HCT116 (cell line): ENCODE results near the gene LHX8. TPM values are rescaled to one million over a fixed set of nuclear protein-coding genes. Genes with fewer than 3 reads are reported as not detected.

Experiments
- ATAC-seq: fragments of 200-7000 bp; cut with Tn5 transposase; 2 replicates; pipeline ENCODE4 v1.9.1; 2020; ENCODE audit warnings: mild to moderate bottlenecking, moderate library complexity
- BruUV-seq: library from RNA; stranded (reverse); fragments of 400-500 nt; replicated peaks from 2 replicates; lab custom pipeline; 2021; lab: Mats Ljungman, UMichigan
- CTCF ChIA-PET: fragments of 300-600 bp; sonication (Branson Sonifier 250); formaldehyde crosslinking; loops from one replicate; lab custom pipeline; 2021; ENCODE audit warnings: antibody characterized with exemption; lab: Charles Lee
- POLR2A ChIA-PET: fragments of 300-600, 350-600 bp; sonication (Branson Sonifier 250); formaldehyde crosslinking; loops from one replicate; lab custom pipeline; 2021; ENCODE audit warnings: antibody characterized with exemption; lab: Charles Lee
- RAD21 ChIA-PET, 2 experiments: fragments of 300-600 bp; sonication (Branson Sonifier 250); formaldehyde crosslinking; loops; one replicate each; lab custom pipeline; 2023; ENCODE audit warnings: low total read pairs in 2 of 2; ENCODE audit not compliant: uncharacterized antibody in 2 of 2, unreplicated experiment in 2 of 2, low non-redundant PET in 1 of 2; lab: Charles Lee
- DNase-seq: peaks from one replicate; pipeline ENCODE4 v3.0.0-alpha.2; 2010; ENCODE audit warnings: low read depth, low spot score
- H2AFZ ChIP-seq: fragments of 200-600 bp; shearing (Covaris generic), sonication (generic); 2 replicates; pipeline ENCODE4 v1.6.1; 2017; ENCODE audit warnings: low read depth, mixed run types, mixed read lengths, antibody characterized with exemption, low read length; ENCODE audit not compliant: poor library complexity, severe bottlenecking
- H3K27ac ChIP-seq: 2 replicates; pipeline ENCODE4 v1.5.1; 2012; ENCODE audit warnings: low read depth, low read length
- H3K27me3 ChIP-seq: fragments of 200-600 bp; sonication (generic); 2 replicates; pipeline ENCODE4 v1.6.1; 2016; ENCODE audit warnings: mixed run types, low read length, mixed read lengths; ENCODE audit not compliant: insufficient read depth
- H3K36me3 ChIP-seq, 2 experiments: fragments of 200-500 bp in 1 of 2; fragments of 200-600 bp in 1 of 2; sonication (Bioruptor generic) in 1 of 2; sonication (generic) in 1 of 2; 2 replicates each; pipeline versions ENCODE4 v1.5.1 to v1.6.1; 2014 to 2016; ENCODE audit warnings: low read length in 2 of 2, inconsistent platforms in 1 of 2, mixed read lengths in 1 of 2, mixed run types in 1 of 2; ENCODE audit not compliant: insufficient read depth in 2 of 2, control insufficient read depth in 1 of 2
- H3K4me1 ChIP-seq, 2 experiments: fragments of 200-600 bp in 1 of 2; sonication (generic) in 1 of 2; 2 replicates each; pipeline versions ENCODE4 v1.5.1 to v1.6.1; 2012 to 2017; ENCODE audit warnings: low read length in 2 of 2, inconsistent platforms in 1 of 2, mild to moderate bottlenecking in 1 of 2, mixed read lengths in 1 of 2, mixed run types in 1 of 2, moderate library complexity in 1 of 2; ENCODE audit not compliant: insufficient read depth in 2 of 2, control insufficient read depth in 1 of 2
- H3K4me2 ChIP-seq: fragments of 200-600 bp; sonication (generic); 2 replicates; pipeline ENCODE4 v1.6.1; 2017; ENCODE audit warnings: mixed run types, low read length, mixed read lengths
- H3K4me3 ChIP-seq, 2 experiments: fragments of 200-600 bp in 1 of 2; sonication (generic) in 1 of 2; replicated peaks in 1 of 2; 2 replicates each; pipeline ENCODE4 v1.5.1; 2011 to 2016; ENCODE audit warnings: low read length in 2 of 2, control low read depth in 1 of 2, low read depth in 1 of 2, mild to moderate bottlenecking in 1 of 2, mixed read lengths in 1 of 2, mixed run types in 1 of 2
- H3K79me2 ChIP-seq: fragments of 200-600 bp; sonication (generic); 2 replicates; pipeline ENCODE4 v1.6.1; 2017; ENCODE audit warnings: mild to moderate bottlenecking, mixed run types, low read length, moderate library complexity, mixed read lengths; ENCODE audit not compliant: insufficient read depth
- H3K9ac ChIP-seq: fragments of 200-600 bp; sonication (generic); 2 replicates; pipeline ENCODE4 v1.6.1; 2016; ENCODE audit warnings: low read length, mixed read lengths
- H3K9me2 ChIP-seq: fragments of 200-600 bp; sonication (generic), shearing (Covaris generic); 2 replicates; pipeline ENCODE4 v1.6.1; 2017; ENCODE audit warnings: mixed run types, mild to moderate bottlenecking, moderate library complexity; ENCODE audit not compliant: insufficient read depth
- H3K9me3 ChIP-seq, 2 experiments: fragments of 200-500 bp in 1 of 2; fragments of 200-600 bp in 1 of 2; sonication (Bioruptor generic) in 1 of 2; sonication (generic) in 1 of 2; 2 replicates each; pipeline ENCODE4 v1.6.1; 2014 to 2017; ENCODE audit warnings: low read length in 2 of 2, mixed read lengths in 2 of 2, inconsistent platforms in 1 of 2, low read depth in 1 of 2, mild to moderate bottlenecking in 1 of 2, mixed run types in 1 of 2, moderate library complexity in 1 of 2; ENCODE audit not compliant: control insufficient read depth in 1 of 2, insufficient read depth in 1 of 2
- H4K20me1 ChIP-seq: fragments of 200-600 bp; sonication (generic), shearing (Covaris generic); 2 replicates; pipeline ENCODE4 v1.6.1; 2017; ENCODE audit warnings: mixed run types, mild to moderate bottlenecking, moderate library complexity; ENCODE audit not compliant: insufficient read depth
- CBX3 ChIP-seq: IDR thresholded peaks from 2 replicates; pipeline ENCODE4 v1.6.1; 2012; ENCODE audit warnings: low read depth
- CEBPB ChIP-seq: IDR thresholded peaks from 2 replicates; pipeline ENCODE4 v1.6.1; 2012; ENCODE audit warnings: low read depth
- ELF1 ChIP-seq: IDR thresholded peaks from 2 replicates; pipeline ENCODE4 v1.6.1; 2012; ENCODE audit warnings: low read depth, borderline replicate concordance
- EZH2 ChIP-seq: fragments of 200-600 bp; sonication (generic); IDR thresholded peaks from 2 replicates; pipeline ENCODE4 v1.6.1; 2017; ENCODE audit warnings: antibody characterized with exemption, mixed run types
- EZH2phosphoT487 ChIP-seq: fragments of 200-600 bp; IDR thresholded peaks from 2 replicates; pipeline ENCODE4 v1.6.1; 2018; ENCODE audit warnings: antibody characterized with exemption, borderline replicate concordance
- FOSL1 ChIP-seq: IDR thresholded peaks from 2 replicates; pipeline ENCODE4 v1.6.1; 2012; ENCODE audit warnings: low read depth
- RAD21 ChIP-seq: IDR thresholded peaks from 2 replicates; pipeline ENCODE4 v1.6.1; 2012; ENCODE audit warnings: low read depth, mild to moderate bottlenecking
- SIN3A ChIP-seq: IDR thresholded peaks from 2 replicates; pipeline ENCODE4 v1.6.1; 2012; ENCODE audit warnings: low read depth
- SP1 ChIP-seq: IDR thresholded peaks from 2 replicates; pipeline ENCODE4 v1.6.1; 2012; ENCODE audit warnings: low read depth
- TCF7L2 ChIP-seq: IDR thresholded peaks from 2 replicates; pipeline ENCODE4 v1.7.0; 2011; ENCODE audit warnings: borderline replicate concordance, inconsistent platforms; ENCODE audit not compliant: insufficient read depth, insufficient read length; ENCODE audit errors: extremely low read depth
- YY1 ChIP-seq: IDR thresholded peaks from 2 replicates; pipeline ENCODE4 v1.6.1; 2011; ENCODE audit warnings: low read length, low read depth, moderate library complexity, mild to moderate bottlenecking; ENCODE audit not compliant: insufficient replicate concordance; ENCODE audit errors: extremely low read depth
- ZFX ChIP-seq: fragments of 450-650 bp; IDR thresholded peaks from 2 replicates; pipeline ENCODE4 v1.6.1; 2017
- ZNF274 ChIP-seq: fragments of 200-500 bp; sonication (Bioruptor generic); IDR thresholded peaks from 2 replicates; pipeline ENCODE4 v1.6.1; 2014; ENCODE audit warnings: mild to moderate bottlenecking, low read depth, low read length, inconsistent platforms
- intact Hi-C: fragments of 100-400 bp; cut with micrococcal nuclease; formaldehyde crosslinking; loops from 2 replicates; pipeline ENCODE4 v1.10.0; 2022
- total RNA-seq: library from RNA; stranded (reverse); gene quantifications from one replicate; pipeline ENCODE4 v1.2.1, GENCODE V29; 2021; ENCODE audit not compliant: unreplicated experiment
- TF ChIP-seq, protein P1 (sequence below): IDR thresholded peaks from 2 replicates; pipeline ENCODE4 v1.6.1; 2011; ENCODE audit warnings: mild to moderate bottlenecking, low read length, moderate library complexity; ENCODE audit not compliant: insufficient replicate concordance; ENCODE audit errors: extremely low read depth
- TF ChIP-seq, protein P2 (sequence below): IDR thresholded peaks from 2 replicates; pipeline ENCODE4 v1.6.1; 2012; ENCODE audit warnings: low read depth
- TF ChIP-seq, protein P3 (sequence below), 3 experiments: fragments of 200-600 bp in 1 of 3; sonication (generic) in 1 of 3; IDR thresholded peaks in 2 of 3; conservative IDR thresholded peaks in 1 of 3; 2 replicates each; pipeline ENCODE4 v1.5.1; 2012 to 2017; ENCODE audit warnings: low read depth in 2 of 3, low read length in 2 of 3, antibody characterized with exemption in 1 of 3, borderline replicate concordance in 1 of 3, control low read depth in 1 of 3, mild to moderate bottlenecking in 1 of 3, mixed read lengths in 1 of 3, mixed run types in 1 of 3, moderate library complexity in 1 of 3; ENCODE audit not compliant: insufficient read depth in 1 of 3
- TF ChIP-seq, protein P4 (sequence below): IDR thresholded peaks from 2 replicates; pipeline ENCODE4 v1.6.1; 2012

The LHX8 gene
- total RNA-seq, 1 experiment from 2014 or later = not detected

DNA sequence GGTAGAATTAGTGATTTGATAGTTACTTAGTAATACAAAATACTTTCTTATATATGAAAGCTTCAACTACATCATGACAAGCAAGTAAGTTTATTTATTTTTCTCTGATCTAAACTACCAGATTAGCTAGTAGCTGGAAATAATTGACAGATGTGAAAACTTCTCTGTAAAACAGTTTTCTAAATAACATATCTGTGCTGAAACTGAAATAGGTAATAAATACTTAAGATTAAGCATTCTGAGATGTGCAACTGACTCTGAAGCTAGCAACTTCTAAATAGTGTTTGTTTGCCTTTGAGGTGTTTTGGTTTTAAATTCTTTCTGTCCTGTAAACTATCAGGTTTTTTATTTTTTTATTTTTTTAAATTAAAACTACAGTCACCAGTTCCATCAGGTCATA is 18.5 kb upstream of the LHX8 start:
- Histone ChIP-seq H3K9me3 (no peaks in the 10 kb centered on the region), H3K9ac (no peak overlapping the region), H3K79me2 (no peaks in the 10 kb centered on the region), H3K4me1 (no peaks in the 10 kb centered on the region), H4K20me1 (no peaks in the 10 kb centered on the region), H3K9me2 (no peaks in the 10 kb centered on the region)
- DNase-seq = no peak
- ATAC-seq = no peak
- BruUV-seq = no TSS peak
- RAD21 ChIA-PET = no interaction called here
- CTCF ChIA-PET = no interaction called here
- TF ChIP-seq ZFX (no peak), FOSL1 (no peak), EZH2phosphoT487 (no peak), SIN3A (no peak), CEBPB (no peak), ZNF274 (no peak), TCF7L2 (no peak), SP1 (no peak), RAD21 (no peak), ELF1 (no peak), CBX3 (no peak), EZH2 (no peak), YY1 (no peak)
- TF ChIP-seq, protein P1, sequence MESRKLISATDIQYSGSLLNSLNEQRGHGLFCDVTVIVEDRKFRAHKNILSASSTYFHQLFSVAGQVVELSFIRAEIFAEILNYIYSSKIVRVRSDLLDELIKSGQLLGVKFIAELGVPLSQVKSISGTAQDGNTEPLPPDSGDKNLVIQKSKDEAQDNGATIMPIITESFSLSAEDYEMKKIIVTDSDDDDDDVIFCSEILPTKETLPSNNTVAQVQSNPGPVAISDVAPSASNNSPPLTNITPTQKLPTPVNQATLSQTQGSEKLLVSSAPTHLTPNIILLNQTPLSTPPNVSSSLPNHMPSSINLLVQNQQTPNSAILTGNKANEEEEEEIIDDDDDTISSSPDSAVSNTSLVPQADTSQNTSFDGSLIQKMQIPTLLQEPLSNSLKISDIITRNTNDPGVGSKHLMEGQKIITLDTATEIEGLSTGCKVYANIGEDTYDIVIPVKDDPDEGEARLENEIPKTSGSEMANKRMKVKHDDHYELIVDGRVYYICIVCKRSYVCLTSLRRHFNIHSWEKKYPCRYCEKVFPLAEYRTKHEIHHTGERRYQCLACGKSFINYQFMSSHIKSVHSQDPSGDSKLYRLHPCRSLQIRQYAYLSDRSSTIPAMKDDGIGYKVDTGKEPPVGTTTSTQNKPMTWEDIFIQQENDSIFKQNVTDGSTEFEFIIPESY = no peak
- TF ChIP-seq, protein P2, sequence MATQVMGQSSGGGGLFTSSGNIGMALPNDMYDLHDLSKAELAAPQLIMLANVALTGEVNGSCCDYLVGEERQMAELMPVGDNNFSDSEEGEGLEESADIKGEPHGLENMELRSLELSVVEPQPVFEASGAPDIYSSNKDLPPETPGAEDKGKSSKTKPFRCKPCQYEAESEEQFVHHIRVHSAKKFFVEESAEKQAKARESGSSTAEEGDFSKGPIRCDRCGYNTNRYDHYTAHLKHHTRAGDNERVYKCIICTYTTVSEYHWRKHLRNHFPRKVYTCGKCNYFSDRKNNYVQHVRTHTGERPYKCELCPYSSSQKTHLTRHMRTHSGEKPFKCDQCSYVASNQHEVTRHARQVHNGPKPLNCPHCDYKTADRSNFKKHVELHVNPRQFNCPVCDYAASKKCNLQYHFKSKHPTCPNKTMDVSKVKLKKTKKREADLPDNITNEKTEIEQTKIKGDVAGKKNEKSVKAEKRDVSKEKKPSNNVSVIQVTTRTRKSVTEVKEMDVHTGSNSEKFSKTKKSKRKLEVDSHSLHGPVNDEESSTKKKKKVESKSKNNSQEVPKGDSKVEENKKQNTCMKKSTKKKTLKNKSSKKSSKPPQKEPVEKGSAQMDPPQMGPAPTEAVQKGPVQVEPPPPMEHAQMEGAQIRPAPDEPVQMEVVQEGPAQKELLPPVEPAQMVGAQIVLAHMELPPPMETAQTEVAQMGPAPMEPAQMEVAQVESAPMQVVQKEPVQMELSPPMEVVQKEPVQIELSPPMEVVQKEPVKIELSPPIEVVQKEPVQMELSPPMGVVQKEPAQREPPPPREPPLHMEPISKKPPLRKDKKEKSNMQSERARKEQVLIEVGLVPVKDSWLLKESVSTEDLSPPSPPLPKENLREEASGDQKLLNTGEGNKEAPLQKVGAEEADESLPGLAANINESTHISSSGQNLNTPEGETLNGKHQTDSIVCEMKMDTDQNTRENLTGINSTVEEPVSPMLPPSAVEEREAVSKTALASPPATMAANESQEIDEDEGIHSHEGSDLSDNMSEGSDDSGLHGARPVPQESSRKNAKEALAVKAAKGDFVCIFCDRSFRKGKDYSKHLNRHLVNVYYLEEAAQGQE = no peak
- TF ChIP-seq, protein P3, sequence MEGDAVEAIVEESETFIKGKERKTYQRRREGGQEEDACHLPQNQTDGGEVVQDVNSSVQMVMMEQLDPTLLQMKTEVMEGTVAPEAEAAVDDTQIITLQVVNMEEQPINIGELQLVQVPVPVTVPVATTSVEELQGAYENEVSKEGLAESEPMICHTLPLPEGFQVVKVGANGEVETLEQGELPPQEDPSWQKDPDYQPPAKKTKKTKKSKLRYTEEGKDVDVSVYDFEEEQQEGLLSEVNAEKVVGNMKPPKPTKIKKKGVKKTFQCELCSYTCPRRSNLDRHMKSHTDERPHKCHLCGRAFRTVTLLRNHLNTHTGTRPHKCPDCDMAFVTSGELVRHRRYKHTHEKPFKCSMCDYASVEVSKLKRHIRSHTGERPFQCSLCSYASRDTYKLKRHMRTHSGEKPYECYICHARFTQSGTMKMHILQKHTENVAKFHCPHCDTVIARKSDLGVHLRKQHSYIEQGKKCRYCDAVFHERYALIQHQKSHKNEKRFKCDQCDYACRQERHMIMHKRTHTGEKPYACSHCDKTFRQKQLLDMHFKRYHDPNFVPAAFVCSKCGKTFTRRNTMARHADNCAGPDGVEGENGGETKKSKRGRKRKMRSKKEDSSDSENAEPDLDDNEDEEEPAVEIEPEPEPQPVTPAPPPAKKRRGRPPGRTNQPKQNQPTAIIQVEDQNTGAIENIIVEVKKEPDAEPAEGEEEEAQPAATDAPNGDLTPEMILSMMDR (IDR thresholded peaks at IDR 0.05 in 2 of 3, conservative IDR thresholded peaks at IDR 0.05 in 1 of 3; ENCODE audit: borderline replicate concordance in 1 of 3, insufficient read depth in 1 of 3, low read depth in 2 of 3, low read length in 2 of 3) = no peak
- TF ChIP-seq, protein P4, sequence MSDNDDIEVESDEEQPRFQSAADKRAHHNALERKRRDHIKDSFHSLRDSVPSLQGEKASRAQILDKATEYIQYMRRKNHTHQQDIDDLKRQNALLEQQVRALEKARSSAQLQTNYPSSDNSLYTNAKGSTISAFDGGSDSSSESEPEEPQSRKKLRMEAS = no peak
- TF ChIP-seq, all 23 proteins: peak for 0
- Histone ChIP-seq H3K27me3 (peaks cover 13% of the 10 kb centered on the region; the same call in 1 of the 2 replicates), H3K4me3 (no peak overlapping the region), H2AFZ (no peak overlapping the region), H3K27ac (no peak overlapping the region), H3K36me3 (no peaks in the 10 kb centered on the region), H3K4me2 (no peak overlapping the region)
- POLR2A ChIA-PET = no interaction called here
- intact Hi-C loops = loop anchor here (2.0 kb wide), 1 partner anchor 27 kb away; no protein-coding TSS in a partner anchor
